LNCaP clone FGC (cell line): ENCODE data around the gene FREM2.

Experiments
- DNase-seq: peaks from one replicate; pipeline ENCODE4 v3.0.0-alpha.2; 2011; ENCODE audit warnings: low read depth
- H3K4me3 ChIP-seq: 2 replicates; pipeline ENCODE4 v1.5.1; 2011; ENCODE audit warnings: mild to moderate bottlenecking, low read depth, low read length, control low read depth
- TF ChIP-seq, protein P1 (sequence below): IDR thresholded peaks from 2 replicates; pipeline ENCODE4 v1.5.1; 2012; ENCODE audit warnings: mild to moderate bottlenecking; ENCODE audit not compliant: control insufficient read depth, insufficient read depth; ENCODE audit errors: extremely low read depth

Gene FREM2

DNA sequence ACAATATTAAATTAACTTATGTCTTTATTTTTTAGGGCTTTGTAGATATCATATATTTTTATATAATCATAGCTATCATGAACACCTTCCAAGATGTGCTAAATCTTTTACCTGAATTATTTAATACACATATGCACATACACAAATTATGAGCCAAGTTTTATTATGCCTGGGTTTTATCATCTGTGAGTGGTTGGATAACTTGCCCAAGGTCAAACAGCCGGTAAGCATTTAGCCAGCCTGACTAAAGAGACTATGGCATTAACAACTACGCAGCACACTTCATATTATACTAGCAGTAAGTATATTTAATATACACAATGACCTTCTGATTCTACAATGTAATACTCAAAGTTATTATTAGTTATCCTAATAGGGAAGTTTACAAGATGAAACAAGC, 132.7 kb downstream of the FREM2 start:
- no peak for DNase-seq
- no peak overlapping the region for H3K4me3 ChIP-seq
- TF ChIP-seq, protein P1, sequence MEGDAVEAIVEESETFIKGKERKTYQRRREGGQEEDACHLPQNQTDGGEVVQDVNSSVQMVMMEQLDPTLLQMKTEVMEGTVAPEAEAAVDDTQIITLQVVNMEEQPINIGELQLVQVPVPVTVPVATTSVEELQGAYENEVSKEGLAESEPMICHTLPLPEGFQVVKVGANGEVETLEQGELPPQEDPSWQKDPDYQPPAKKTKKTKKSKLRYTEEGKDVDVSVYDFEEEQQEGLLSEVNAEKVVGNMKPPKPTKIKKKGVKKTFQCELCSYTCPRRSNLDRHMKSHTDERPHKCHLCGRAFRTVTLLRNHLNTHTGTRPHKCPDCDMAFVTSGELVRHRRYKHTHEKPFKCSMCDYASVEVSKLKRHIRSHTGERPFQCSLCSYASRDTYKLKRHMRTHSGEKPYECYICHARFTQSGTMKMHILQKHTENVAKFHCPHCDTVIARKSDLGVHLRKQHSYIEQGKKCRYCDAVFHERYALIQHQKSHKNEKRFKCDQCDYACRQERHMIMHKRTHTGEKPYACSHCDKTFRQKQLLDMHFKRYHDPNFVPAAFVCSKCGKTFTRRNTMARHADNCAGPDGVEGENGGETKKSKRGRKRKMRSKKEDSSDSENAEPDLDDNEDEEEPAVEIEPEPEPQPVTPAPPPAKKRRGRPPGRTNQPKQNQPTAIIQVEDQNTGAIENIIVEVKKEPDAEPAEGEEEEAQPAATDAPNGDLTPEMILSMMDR: no peak

DNA sequence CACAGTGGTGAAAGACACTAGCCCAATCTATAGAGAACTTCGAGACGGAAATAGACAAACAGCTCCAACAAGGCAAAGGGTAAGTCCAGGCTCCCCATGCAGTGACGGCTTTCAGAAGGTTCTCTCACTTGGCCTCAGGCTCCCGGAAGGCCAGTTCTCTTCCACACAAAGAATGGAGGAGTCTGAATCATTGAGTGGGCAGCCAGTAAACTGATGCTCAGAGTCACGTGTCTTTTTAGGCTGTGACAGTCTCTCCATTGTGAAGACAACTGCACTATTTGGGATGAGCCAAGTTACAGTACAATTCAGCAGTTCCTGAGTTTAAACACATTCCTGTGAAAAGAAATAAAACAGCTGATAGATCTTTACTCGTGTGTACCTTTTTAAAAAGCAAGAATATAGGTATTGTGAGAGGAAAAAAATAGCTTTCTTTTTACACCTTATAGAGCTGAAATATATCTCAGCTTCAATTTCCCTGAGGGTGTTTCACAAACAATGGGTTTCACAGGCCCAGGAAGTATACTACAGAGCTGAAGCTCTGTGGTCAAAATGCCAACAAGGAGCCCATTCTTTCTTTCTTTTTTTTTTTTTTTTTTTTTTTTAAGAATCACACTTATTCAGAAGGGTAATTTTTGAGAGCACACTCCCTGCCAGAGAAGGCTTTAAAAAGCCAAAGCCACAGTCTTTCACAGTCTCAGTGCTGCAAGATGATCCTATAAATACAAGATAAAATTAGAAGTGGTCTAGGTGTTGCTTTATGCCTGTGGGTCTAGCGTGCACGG, 135.1 kb downstream of the FREM2 start:
- DNase-seq: no peak
- TF ChIP-seq, protein P1: no peak
- no peak overlapping the region for H3K4me3 ChIP-seq

DNA sequence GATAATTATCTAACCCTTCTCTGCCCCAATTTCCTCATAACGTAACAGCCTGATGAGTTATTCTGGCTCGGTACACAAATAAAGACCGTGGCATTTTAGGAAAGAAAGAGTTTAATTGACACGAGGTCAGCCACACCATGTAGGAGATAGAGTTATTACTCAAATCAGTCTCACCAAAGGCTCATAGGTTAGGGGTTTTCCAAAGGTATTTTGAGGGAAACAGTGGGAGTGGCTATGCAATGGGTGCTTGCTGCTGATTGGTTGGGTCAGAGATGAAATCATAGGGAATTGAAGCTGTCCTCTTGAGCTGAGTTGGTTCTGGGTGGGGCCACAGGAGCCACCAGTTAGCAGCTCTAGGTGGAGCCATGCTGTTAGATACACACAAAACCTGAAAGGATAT, 137.5 kb downstream of the FREM2 start:
- DNase-seq: no peak
- TF ChIP-seq, protein P1: no peak
- H3K4me3 ChIP-seq: no peak overlapping the region

DNA sequence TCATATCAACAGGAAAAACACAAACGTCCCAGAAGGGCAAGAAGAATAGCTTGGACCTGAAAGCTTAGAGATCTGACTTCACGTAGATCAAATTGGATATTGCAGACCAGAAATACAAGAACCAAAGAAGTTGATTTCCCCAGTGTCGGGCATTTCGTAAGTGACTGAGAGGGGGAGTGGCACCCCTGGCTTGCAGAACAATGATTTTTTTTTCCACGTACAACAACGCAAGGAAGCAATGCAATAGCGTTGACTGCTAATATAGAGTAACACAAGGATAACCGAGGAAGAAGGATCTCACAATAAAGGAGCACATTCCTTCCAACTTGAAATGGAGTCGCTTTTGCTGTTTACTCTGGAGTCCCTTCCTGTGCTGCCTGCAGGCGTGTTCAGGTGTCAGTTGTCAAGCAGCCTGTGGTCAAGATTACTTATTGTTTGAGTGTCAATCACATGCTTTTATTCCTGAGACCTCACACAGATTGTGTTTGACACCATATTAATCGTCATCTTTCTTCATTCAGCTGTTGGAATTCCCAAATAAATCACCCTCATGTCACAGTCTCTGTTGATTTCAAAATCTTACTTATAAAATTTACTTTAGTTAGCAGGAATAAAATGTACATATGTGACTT, 139.4 kb downstream of the FREM2 start:
- TF ChIP-seq, protein P1: no peak
- no peak overlapping the region for H3K4me3 ChIP-seq
- no peak for DNase-seq

DNA sequence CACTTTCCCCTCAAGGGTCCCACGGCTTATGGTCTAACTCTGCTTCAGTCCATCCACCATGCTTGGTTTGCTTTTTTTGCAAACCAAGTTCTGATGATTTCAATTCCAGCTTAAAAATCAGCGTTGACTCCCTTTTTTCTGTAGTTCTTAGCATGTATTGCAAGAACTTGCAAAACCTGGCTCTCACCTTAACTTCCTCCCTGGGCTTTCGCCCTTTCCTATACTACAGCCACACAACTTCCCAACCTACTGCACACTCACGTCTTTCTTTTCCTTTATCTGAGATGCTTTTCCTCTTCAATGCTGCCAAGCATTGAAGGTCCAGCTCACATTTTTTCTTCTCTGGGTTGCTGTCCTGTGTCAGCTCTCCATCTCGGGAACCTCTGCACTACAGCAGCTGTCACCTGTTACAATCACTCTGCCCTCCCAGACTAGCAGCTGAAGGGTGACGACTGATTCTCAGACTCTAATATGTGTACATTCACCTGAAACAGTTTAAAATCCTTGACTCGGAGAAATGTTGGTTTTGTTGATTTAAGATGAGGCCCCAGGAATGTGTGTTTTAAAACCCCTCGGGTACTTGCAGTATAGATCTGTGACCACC, 143.7 kb downstream of the FREM2 start:
- TF ChIP-seq, protein P1: no peak
- DNase-seq: no peak

DNA sequence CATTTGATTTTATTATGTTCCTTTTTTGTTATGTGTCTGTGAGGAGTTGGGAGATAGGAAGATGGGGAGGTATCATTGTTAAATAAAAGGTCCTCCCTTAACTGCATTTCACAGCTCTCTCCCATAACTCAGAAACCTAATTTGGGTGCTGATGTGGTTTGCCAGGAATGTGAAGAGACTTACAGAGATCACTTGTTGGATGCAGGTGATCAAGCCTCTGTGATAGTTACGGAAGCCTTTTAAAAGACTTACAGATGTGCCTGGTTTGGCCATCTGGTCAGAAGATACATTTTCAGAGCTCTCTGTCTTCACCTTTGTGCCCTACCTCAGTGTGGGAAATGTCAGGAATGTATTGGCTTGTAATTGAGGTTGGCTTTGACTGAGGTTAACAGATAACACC, 157.7 kb downstream of the FREM2 start:
- TF ChIP-seq, protein P1: no peak
- H3K4me3 ChIP-seq: no peak overlapping the region
- DNase-seq: no peak

More for the DNA sequence above, 143.7 kb downstream of the FREM2 start:
- no peak overlapping the region for H3K4me3 ChIP-seq
